Neural cell (in vitro differentiated cells): ENCODE results near the gene CPT1A. TPM values are rescaled to one million over a fixed set of nuclear protein-coding genes. Genes with fewer than 3 reads are reported as not detected.

ENCODE experiments used
- H2AFZ ChIP-seq: fragments of 200-600, 300-800 bp; sonication (generic), shearing (Covaris generic); 2 replicates; pipeline ENCODE4 v1.6.0; 2014; ENCODE audit warnings: low read depth, mild to moderate bottlenecking, antibody characterized with exemption, low read length, moderate library complexity
- H3F3A ChIP-seq: fragments of 200-600 bp; shearing (Covaris generic); 2 replicates; pipeline ENCODE4 v1.6.1; 2016; ENCODE audit warnings: mild to moderate bottlenecking, moderate library complexity, mixed read lengths, antibody characterized with exemption, low read length; ENCODE audit not compliant: insufficient read depth, poor library complexity, severe bottlenecking
- H3K27ac ChIP-seq: fragments of 200-600, 300-800 bp; sonication (generic), shearing (Covaris generic); 2 replicates; pipeline ENCODE4 v1.5.1; 2014; ENCODE audit warnings: mild to moderate bottlenecking, low read length, moderate library complexity
- H3K27me3 ChIP-seq: fragments of 300-800, 200-600 bp; sonication (generic), shearing (Covaris generic); 2 replicates; pipeline ENCODE4 v1.6.0; 2014; ENCODE audit warnings: mild to moderate bottlenecking, low read depth, low read length, moderate library complexity; ENCODE audit not compliant: insufficient read depth
- H3K36me3 ChIP-seq: fragments of 300-800, 200-600 bp; sonication (generic), shearing (Covaris generic); 2 replicates; pipeline ENCODE4 v1.5.1; 2014; ENCODE audit warnings: mild to moderate bottlenecking, antibody characterized with exemption, low read length, moderate library complexity; ENCODE audit not compliant: insufficient read depth
- H3K4me2 ChIP-seq: fragments of 300-800, 200-600 bp; sonication (generic), shearing (Covaris generic); 2 replicates; pipeline ENCODE4 v1.6.0; 2014; ENCODE audit warnings: mild to moderate bottlenecking, low read length
- H3K4me3 ChIP-seq: fragments of 300-800, 200-600 bp; sonication (generic), shearing (Covaris generic); 2 replicates; pipeline ENCODE4 v1.5.1; 2014; ENCODE audit warnings: mild to moderate bottlenecking, low read length, moderate library complexity
- H3K79me2 ChIP-seq: fragments of 200-600 bp; shearing (Covaris generic); replicated peaks from 2 replicates; pipeline ENCODE4 v1.6.0; 2014; ENCODE audit warnings: mild to moderate bottlenecking, low read length, moderate library complexity; ENCODE audit not compliant: insufficient read depth
- H3K9ac ChIP-seq: fragments of 300-800, 200-600 bp; sonication (generic), shearing (Covaris generic); 2 replicates; pipeline ENCODE4 v1.6.1; 2016; ENCODE audit warnings: mild to moderate bottlenecking, low read length, mixed read lengths
- H3K9me2 ChIP-seq: fragments of 200-600 bp; shearing (Covaris generic); 2 replicates; pipeline ENCODE4 v1.6.1; 2016; ENCODE audit warnings: mild to moderate bottlenecking, low read length, mixed read lengths; ENCODE audit not compliant: insufficient read depth
- H3K9me3 ChIP-seq: fragments of 200-600, 300-800 bp; sonication (generic), shearing (Covaris generic); 2 replicates; pipeline ENCODE4 v1.6.1; 2016; ENCODE audit warnings: mild to moderate bottlenecking, mixed run types, low read length, moderate library complexity, mixed read lengths
- H4K20me1 ChIP-seq: fragments of 200-600 bp; shearing (Covaris generic); 2 replicates; pipeline ENCODE4 v1.6.1; 2016; ENCODE audit warnings: mild to moderate bottlenecking, mixed run types; ENCODE audit not compliant: insufficient read depth
- EP300 ChIP-seq: fragments of 450-650 bp; conservative IDR thresholded peaks from 2 replicates; pipeline ENCODE4 v1.6.1; 2014; ENCODE audit warnings: antibody characterized with exemption, mild to moderate bottlenecking, moderate library complexity; ENCODE audit not compliant: poor library complexity, severe bottlenecking
- EZH2 ChIP-seq: fragments of 200-600, 300-800 bp; shearing (Covaris generic), sonication (generic); IDR thresholded peaks from 2 replicates; pipeline ENCODE4 v1.6.1; 2014; ENCODE audit warnings: antibody characterized with exemption, low read length, borderline replicate concordance, mild to moderate bottlenecking; ENCODE audit not compliant: insufficient read depth, poor library complexity, severe bottlenecking
- MXI1 ChIP-seq: fragments of 450-650 bp; conservative IDR thresholded peaks from 2 replicates; pipeline ENCODE4 v1.6.1; 2014; ENCODE audit warnings: antibody characterized with exemption, mild to moderate bottlenecking; ENCODE audit not compliant: poor library complexity, severe bottlenecking
- POLR2AphosphoS5 ChIP-seq: IDR thresholded peaks from 2 replicates; pipeline ENCODE4 v1.6.1; 2012
- RAD21 ChIP-seq: fragments of 450-650 bp; conservative IDR thresholded peaks from 2 replicates; pipeline ENCODE4 v1.6.1; 2014; ENCODE audit warnings: antibody characterized with exemption, mild to moderate bottlenecking, moderate library complexity
- SMC3 ChIP-seq: fragments of 450-650 bp; conservative IDR thresholded peaks from 2 replicates; pipeline ENCODE4 v1.6.1; 2014; ENCODE audit warnings: antibody characterized with exemption, mild to moderate bottlenecking, moderate library complexity; ENCODE audit not compliant: poor library complexity
- TAF1 ChIP-seq: IDR thresholded peaks from 2 replicates; pipeline ENCODE4 v1.6.1; 2012; ENCODE audit warnings: low read depth
- polyA plus RNA-seq: library from polyadenylated mRNA; depleted of rRNA; stranded (reverse); fragments of >200 nt; gene quantifications from 2 replicates; pipeline ENCODE4 v1.2.3, GENCODE V29; 2014
- TF ChIP-seq, protein P1 (sequence below): fragments of 450-650 bp; IDR thresholded peaks from 2 replicates; pipeline ENCODE4 v1.5.1; 2014; ENCODE audit warnings: antibody characterized with exemption, mild to moderate bottlenecking, moderate library complexity; ENCODE audit not compliant: poor library complexity, severe bottlenecking
- TF ChIP-seq, protein P2 (sequence below): IDR thresholded peaks from 2 replicates; pipeline ENCODE4 v1.6.1; 2012; ENCODE audit warnings: borderline replicate concordance

CPT1A gene
- polyA plus RNA-seq, 1 donor from 2014 or later = 0.35 TPM

DNA sequence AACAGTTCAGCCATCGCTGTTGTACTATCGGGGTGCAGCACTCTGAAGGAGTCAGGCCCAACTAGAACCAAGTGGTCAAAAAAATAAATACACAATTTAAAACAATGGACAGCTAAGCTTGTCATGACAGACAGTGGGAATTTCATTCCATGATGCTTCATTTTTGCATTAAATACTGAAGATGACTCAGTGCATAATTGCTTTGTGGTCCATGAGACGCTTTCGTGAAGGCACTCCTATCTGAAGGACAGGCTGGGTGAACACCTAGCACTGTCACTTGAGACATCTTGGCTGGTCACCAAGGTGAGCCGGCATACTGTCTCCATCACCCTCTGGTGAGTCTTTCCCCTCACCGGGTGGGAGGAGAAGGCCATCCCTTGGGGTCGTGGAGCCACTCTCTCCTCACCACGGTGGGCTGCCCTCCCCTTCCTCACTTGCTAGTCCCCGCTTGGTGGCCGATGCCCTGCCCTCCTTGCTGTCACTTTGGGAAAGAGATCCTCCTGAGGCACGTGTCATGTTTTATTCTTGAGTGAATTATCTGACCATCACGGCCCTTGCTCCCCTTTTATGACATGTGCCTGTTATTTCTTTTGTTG, 85.4 kb downstream of the CPT1A start:
- Histone ChIP-seq H3K27me3 (no peaks in the 10 kb centered on the region), H3F3A (no peaks in the 10 kb centered on the region), H3K9ac (no peak overlapping the region), H4K20me1 (no peaks in the 10 kb centered on the region), H3K4me2 (no peak overlapping the region), H3K4me3 (no peak overlapping the region), H3K9me2 (no peaks in the 10 kb centered on the region), H3K9me3 (no peaks in the 10 kb centered on the region), H2AFZ (no peak overlapping the region), H3K27ac (no peak overlapping the region), H3K36me3 (no peaks in the 10 kb centered on the region), H3K79me2 (no peaks in the 10 kb centered on the region)
- no peak for TF ChIP-seq POLR2AphosphoS5
- no peak for TF ChIP-seq MXI1
- no peak for TF ChIP-seq EP300
- TF ChIP-seq TAF1 = no peak
- TF ChIP-seq, protein P1, sequence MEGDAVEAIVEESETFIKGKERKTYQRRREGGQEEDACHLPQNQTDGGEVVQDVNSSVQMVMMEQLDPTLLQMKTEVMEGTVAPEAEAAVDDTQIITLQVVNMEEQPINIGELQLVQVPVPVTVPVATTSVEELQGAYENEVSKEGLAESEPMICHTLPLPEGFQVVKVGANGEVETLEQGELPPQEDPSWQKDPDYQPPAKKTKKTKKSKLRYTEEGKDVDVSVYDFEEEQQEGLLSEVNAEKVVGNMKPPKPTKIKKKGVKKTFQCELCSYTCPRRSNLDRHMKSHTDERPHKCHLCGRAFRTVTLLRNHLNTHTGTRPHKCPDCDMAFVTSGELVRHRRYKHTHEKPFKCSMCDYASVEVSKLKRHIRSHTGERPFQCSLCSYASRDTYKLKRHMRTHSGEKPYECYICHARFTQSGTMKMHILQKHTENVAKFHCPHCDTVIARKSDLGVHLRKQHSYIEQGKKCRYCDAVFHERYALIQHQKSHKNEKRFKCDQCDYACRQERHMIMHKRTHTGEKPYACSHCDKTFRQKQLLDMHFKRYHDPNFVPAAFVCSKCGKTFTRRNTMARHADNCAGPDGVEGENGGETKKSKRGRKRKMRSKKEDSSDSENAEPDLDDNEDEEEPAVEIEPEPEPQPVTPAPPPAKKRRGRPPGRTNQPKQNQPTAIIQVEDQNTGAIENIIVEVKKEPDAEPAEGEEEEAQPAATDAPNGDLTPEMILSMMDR = no peak
- TF ChIP-seq EZH2 = no peak
- TF ChIP-seq, protein P2, sequence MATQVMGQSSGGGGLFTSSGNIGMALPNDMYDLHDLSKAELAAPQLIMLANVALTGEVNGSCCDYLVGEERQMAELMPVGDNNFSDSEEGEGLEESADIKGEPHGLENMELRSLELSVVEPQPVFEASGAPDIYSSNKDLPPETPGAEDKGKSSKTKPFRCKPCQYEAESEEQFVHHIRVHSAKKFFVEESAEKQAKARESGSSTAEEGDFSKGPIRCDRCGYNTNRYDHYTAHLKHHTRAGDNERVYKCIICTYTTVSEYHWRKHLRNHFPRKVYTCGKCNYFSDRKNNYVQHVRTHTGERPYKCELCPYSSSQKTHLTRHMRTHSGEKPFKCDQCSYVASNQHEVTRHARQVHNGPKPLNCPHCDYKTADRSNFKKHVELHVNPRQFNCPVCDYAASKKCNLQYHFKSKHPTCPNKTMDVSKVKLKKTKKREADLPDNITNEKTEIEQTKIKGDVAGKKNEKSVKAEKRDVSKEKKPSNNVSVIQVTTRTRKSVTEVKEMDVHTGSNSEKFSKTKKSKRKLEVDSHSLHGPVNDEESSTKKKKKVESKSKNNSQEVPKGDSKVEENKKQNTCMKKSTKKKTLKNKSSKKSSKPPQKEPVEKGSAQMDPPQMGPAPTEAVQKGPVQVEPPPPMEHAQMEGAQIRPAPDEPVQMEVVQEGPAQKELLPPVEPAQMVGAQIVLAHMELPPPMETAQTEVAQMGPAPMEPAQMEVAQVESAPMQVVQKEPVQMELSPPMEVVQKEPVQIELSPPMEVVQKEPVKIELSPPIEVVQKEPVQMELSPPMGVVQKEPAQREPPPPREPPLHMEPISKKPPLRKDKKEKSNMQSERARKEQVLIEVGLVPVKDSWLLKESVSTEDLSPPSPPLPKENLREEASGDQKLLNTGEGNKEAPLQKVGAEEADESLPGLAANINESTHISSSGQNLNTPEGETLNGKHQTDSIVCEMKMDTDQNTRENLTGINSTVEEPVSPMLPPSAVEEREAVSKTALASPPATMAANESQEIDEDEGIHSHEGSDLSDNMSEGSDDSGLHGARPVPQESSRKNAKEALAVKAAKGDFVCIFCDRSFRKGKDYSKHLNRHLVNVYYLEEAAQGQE = no peak
- no peak for TF ChIP-seq SMC3
- no peak for TF ChIP-seq RAD21

- Histone ChIP-seq H3K4me3 (no peak overlapping the region), H2AFZ (no peak overlapping the region), H3K9me2 (no peaks in the 10 kb centered on the region), H3K9ac (no peak overlapping the region), H3K79me2 (no peaks in the 10 kb centered on the region), H3K27ac (no peak overlapping the region), H3K9me3 (no peaks in the 10 kb centered on the region), H4K20me1 (no peaks in the 10 kb centered on the region), H3K36me3 (no peaks in the 10 kb centered on the region), H3K4me2 (no peak overlapping the region), H3F3A (no peaks in the 10 kb centered on the region), H3K27me3 (no peaks in the 10 kb centered on the region)
- TF ChIP-seq, protein P1 = no peak
- TF ChIP-seq POLR2AphosphoS5 (no peak), RAD21 (no peak), EP300 (no peak), EZH2 (no peak), SMC3 (no peak), MXI1 (no peak), TAF1 (no peak)
- TF ChIP-seq, protein P2 = no peak
Measured at GRCh38 chr11:68753300-68753699, 88.4 kb downstream of the CPT1A start.
